GM19240 (cell line): ENCODE results near the gene ARHGEF28.

ENCODE experiments used
- DNase-seq: peaks from one replicate; pipeline ENCODE4 v3.0.0; 2011; ENCODE audit warnings: low spot score; ENCODE audit not compliant: insufficient read length

The ARHGEF28 gene

DNA sequence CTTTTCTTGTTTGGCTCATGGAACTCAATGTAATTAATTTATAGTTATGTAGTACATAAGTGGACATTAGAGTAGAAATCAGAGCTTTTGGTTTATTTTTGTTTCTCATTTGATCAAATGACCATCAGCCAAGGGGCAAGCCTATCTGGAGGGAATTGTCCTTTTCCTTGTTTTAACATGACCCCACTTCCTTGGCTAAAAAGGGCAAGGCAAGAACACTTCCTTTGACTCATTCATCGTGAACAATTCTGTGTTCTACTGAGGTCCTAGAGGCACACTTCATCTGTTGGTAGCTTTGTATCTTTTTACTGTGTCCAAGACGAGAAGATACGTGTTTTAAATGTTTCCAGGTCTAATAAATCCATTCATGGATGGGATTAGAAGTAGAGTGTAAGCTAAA, 148.9 kb downstream of the ARHGEF28 start:
- DNase-seq = no peak

DNA sequence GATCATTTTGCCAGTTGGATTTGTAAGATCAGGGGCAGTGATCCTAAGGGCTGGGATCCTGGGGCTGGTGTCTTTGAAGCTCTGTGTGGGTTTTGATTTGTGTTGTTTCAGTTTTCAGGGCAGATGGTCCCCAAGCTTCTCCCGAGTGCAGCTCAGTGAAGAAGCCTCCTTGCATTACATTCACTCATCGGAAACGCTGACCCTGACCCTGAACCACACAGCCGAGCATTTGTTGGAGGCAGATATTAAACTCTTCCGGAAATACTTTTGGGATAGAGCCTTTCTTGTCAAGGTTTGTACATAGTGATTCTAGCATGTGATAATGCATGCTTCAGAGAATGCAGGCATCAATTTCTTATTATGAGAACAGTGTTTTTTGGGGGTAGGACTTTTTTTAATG, 150.4 kb downstream of the ARHGEF28 start:
- DNase-seq = no peak

GRCh38 chr5:73777192-73777591, 151.2 kb downstream of the ARHGEF28 start:
- DNase-seq = no peak

DNA sequence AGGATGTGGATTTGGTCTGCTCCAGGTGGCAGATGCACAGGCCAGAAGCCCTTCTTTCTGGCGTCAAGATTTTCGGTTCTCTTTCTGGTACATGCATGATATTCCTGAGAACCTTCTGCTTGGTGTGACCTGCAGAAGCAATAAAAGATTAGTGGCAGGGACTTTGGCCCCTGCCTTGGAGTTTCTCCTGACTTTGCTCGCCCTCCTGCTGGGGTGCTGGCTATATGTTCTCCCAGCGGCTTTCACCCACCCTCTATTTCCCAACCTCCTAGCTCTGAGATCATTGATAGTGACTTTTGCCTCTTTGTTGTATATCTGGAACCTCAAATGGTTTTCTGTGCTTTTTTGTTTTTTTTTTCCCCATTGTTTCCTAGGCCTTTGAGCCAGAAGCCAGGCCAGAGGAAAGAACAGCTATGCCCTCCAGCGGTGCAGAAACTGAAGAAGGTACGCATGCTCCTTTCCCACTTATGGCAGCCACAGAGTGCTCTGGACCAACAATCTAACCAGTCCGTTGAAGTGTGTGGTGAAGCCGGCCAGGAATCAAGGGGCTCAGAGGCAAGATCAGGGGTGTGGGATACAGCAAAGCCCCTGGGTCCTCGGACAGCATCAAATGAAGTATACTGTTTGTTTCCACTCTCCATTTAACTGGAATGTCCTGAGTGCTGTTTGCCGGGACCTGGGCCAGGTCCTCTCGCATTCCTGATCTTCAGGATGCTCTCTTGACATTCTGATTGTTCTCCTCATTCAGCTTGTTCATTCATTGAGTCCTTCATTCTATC, 154.5 kb downstream of the ARHGEF28 start:
- DNase-seq = no peak

GRCh38 chr5:73781107-73781768, 155.2 kb downstream of the ARHGEF28 start:
- DNase-seq = no peak

GRCh38 chr5:73783828-73784227, 157.8 kb downstream of the ARHGEF28 start:
- DNase-seq = no peak

- DNase-seq = no peak
These were observed 160.2 kb downstream of the ARHGEF28 start for GRCh38 chr5:73786043-73786831.

- DNase-seq = no peak
These were observed 163.9 kb downstream of the ARHGEF28 start for GRCh38 chr5:73789851-73790281.

DNA sequence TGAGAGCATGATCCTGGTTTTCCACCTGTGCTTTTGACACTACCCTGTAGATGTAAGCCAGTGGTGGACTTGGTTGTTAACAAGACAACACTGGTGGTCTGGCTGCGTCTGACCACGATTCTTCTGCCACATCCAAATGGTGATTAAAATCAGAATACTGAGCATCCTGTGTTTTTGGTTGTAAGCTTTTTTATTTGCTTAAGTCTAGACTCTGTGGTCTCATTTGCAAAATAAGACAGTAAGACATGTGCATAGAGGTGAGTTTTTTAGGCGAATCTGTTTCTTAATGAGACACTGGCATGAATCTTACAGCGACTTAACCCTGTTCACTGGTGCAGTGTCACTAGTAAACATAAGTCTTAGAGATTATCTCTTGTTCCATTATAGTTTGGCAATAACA, 165.4 kb downstream of the ARHGEF28 start:
- DNase-seq = no peak

GRCh38 chr5:73792687-73793320, 166.8 kb downstream of the ARHGEF28 start:
- DNase-seq = peak; percentile 14

- no peak for DNase-seq
These were observed 167.9 kb downstream of the ARHGEF28 start for GRCh38 chr5:73793911-73794310.

DNA sequence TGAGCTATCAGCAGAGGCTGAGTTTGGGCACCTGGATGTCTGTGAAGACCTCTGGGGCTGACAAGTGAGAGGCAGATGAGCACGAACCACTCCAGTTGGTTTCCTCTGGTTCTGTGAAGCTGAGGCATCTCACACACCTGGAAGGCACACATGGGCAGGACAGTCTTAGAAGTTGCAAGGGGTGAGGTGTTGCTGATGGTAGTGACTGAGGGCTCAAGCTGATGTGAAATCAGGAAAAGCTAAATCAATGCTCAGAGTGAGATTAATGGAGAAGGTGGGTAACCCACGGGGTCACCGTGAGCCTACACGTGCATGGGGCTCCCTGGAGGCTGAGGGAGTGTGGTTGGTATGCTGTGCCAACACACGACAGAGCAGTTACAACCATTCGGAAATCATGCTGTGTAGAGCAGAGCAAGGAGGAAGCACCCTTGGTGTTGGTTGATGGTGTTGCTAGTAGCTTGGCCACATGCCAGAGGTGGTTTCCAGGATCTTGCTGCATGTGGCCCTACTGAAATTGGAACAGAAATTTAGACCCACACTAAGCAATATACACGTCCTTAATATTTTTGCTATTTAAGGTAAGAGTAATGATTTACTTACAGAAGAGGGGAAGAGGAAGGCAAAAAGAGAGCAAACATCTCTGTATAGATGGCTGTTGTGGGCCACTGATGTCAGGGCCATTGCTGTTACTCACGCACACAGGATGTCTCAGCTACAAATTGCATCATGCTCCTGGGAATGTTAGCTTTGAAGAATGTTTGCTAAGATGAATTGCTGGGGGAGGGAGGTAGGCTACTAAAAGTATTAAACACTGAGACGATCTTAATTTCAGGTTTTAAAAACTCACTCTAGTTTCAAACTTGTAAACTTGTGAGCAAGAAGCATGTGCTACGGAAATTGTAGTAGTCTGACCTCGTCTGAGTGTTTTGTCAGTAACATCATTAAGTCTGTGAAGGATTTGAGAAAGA, 170.5 kb downstream of the ARHGEF28 start:
- DNase-seq = no peak

- no peak for DNase-seq
These were observed 171.1 kb downstream of the ARHGEF28 start for GRCh38 chr5:73797132-73797510.

- no peak for DNase-seq
These were observed 173.5 kb downstream of the ARHGEF28 start for GRCh38 chr5:73799401-73799972.

GRCh38 chr5:73801686-73802085, 175.7 kb downstream of the ARHGEF28 start:
- DNase-seq = no peak

DNA sequence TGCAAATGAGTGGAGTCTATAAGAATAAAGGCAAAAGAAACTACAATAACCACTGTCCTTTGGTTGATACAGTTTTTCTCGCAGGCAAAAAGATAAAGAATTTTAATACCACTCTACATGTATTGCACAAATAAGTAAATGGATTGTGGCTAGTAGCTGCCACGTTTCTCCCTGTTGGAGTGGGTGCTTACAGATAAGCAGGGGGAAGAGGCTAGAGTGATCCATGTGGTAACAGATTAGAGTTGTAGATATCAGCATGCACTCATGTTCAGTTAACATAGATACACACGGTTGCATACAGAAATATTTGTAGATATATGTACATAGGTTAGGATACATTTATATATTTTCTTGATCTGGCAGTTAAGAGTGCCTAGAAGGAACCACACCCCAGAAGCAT, 179.5 kb downstream of the ARHGEF28 start:
- no peak for DNase-seq

GRCh38 chr5:73808911-73809310, 182.9 kb downstream of the ARHGEF28 start:
- no peak for DNase-seq

DNA sequence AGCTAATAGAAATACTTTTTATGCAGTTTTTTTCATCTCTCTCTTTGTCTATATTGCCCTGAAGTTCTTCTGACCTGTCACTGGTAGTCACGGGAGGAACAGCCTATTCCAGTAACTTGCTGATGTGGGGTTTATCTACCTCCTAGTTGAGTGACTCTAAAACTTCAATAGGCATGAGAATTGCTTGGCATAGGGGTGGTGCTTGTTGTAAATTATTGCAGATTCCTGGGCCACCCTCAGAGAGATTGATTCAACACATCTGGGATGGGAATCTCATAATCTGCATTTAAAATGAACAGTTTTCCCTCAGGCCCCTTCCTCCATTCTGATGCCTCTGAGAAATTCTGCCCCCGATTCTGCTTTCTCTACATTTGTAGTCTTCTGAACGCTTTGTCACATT, 184.4 kb downstream of the ARHGEF28 start:
- no peak for DNase-seq

- no peak for DNase-seq
These were observed 186.5 kb downstream of the ARHGEF28 start for GRCh38 chr5:73812457-73812856.

DNA sequence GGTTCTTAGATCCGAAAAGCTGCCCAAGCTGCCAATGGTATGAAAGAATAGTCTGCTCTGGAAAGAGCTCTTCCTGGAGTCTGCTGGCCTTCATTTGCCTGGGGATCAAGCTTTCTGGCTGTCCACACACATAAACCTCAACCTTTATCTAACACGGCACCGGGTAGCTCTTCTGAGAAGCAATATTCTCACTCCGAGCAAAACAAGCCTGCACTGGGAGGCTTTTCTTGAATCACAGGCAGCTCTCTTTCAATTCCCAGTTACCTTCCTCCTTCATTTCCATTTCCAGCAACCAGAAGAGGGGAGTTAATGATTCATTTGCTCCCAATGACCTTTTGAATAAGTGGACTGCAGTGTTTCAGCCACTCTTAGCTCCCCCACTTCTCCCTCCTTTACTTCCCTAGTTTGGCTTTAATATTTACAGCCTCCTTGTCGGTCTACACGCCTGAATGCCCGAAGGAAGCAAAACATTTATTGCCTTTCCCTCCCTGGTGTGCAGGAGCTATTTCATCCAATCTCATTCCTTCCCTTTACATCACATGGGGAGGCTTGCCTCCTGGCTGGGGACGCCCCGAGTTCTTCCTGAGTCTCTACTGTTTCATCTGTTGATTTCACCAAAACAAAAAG, 187.1 kb downstream of the ARHGEF28 start:
- DNase-seq = no peak
